Right ventricle myocardium superior (tissue), 1 donor: ENCODE measurements around the gene SLC26A6. TPM values are rescaled to one million over a fixed set of nuclear protein-coding genes. Genes with fewer than 3 reads are reported as not detected.

Experiments
- ATAC-seq: fragments of 200-7000 bp; cut with Tn5 transposase; one replicate; pipeline ENCODE4 v1.9.1; 2020; ENCODE audit warnings: mild to moderate bottlenecking; ENCODE audit not compliant: poor library complexity
- DNase-seq: peaks from one replicate; pipeline ENCODE4 v3.0.0-alpha.2; 2020
- intact Hi-C: fragments of 100-400 bp; cut with DNase I; formaldehyde crosslinking; loops from one replicate; pipeline ENCODE4 v1.11.2; 2022
- total RNA-seq: library from RNA; stranded (reverse); fragmentation: NEBNext Ultra II Directional; extraction: Animal tissue kit (Norgen Biotek cat#: 25700); gene quantifications from one replicate; pipeline ENCODE4 v1.2.1, GENCODE V29; 2021
- donor health status: DM: no; HTN: yes; CAD: no; lungs with severe emphysema.

SLC26A6 gene
- total RNA-seq, 1 donor from 2014 or later: 10.8 TPM

- intact Hi-C loops: no loop called here
- no peak for ATAC-seq
- no peak for DNase-seq
These were observed 21.2 kb downstream of the SLC26A6 start for GRCh38 chr3:48614044-48614443.

GRCh38 chr3:48612309-48612708, 23.0 kb downstream of the SLC26A6 start:
- intact Hi-C loops: no loop called here
- DNase-seq (no peak), ATAC-seq (no peak)

- DNase-seq: peak; percentile 96
- peak; percentile 99 for ATAC-seq
- intact Hi-C loops: loop anchor here (5.0 kb wide), 1 partner anchor 47 kb away; the partner anchor contains the start of gene UCN2
These were observed 25.9 kb downstream of the SLC26A6 start, which contains the start of gene UQCRC1 for GRCh38 chr3:48609088-48610005. UQCRC1 (minus strand) TSS chr3:48609646; CDS start chr3:48609620, 26 bp downstream.

- ATAC-seq (no peak), DNase-seq (no peak)
- intact Hi-C loops: loop anchor here (5.0 kb wide), 1 partner anchor 45 kb away; the partner anchor contains the start of gene UCN2
These were observed 27.7 kb downstream of the SLC26A6 start for GRCh38 chr3:48607519-48607918.

DNA sequence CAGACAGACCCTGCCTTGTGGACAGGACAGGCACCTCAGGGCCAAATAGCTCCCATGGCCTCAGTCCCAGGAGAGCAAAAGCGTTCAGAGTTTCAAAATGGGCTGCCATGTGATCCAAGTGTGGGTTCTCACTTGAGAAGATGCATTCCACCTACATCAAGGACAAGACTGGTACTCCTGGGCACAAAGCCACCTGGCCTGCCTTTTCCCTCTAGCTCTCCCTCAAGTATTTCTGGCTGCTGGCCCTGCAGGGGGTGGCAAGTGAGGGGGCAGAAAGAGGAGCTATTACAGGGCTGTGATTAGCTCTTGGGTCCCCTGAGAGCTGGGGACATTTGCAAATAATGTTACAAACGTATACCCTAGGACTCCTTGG, 33.7 kb downstream of the SLC26A6 start:
- intact Hi-C loops: no loop called here
- DNase-seq (peak; percentile 88), ATAC-seq (peak; percentile 51)

- DNase-seq (no peak), ATAC-seq (no peak)
- intact Hi-C loops: no loop called here
These were observed 34.3 kb downstream of the SLC26A6 start for GRCh38 chr3:48600711-48601621.

GRCh38 chr3:48599509-48600285, 35.6 kb downstream of the SLC26A6 start:
- intact Hi-C loops: no loop called here
- DNase-seq (no peak), ATAC-seq (no peak)

- DNase-seq: no peak
- intact Hi-C loops: no loop called here
- no peak for ATAC-seq
These were observed 36.2 kb downstream of the SLC26A6 start for GRCh38 chr3:48599077-48599501.

DNA sequence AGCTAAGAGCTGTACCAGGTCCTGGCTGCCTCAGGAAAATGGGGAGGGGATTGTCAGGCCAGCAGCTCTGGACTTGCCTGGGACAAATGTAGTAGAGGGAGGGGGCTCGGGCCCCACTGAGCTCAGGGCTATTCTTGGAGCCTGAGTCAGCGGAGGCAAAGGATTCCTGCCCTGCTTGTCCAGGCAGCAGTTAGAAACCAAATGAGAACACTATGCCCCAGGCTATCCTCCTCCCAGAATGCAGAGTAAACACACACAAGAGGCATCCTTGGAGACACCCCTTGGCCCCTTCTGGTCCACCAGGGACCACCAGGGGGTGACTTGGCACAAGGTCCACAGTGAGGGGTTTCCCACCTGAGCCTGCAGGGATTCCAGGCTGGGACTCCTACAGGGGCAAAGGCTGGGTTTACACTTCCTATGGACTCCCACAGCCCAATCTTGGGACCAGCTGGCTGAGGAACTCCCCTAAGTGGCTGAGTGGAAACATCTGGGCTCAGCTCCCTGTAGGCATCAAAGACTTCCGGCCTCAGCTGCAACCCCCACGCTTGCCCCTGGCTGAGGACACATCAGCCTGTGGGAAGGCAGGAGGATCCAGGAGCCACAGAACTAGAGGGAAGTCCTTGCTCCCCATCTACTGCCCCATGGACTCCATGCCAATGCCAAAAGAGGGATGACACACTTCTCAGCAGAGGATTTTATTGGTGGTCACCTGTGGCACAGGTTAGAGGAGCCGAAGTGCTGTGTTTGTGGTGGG, 36.8 kb downstream of the SLC26A6 start:
- intact Hi-C loops: no loop called here
- peak; percentile 71 for DNase-seq
- ATAC-seq: peak; percentile 73

- ATAC-seq (peak; percentile 9), DNase-seq (no peak)
- intact Hi-C loops: no loop called here
These were observed 37.9 kb downstream of the SLC26A6 start for GRCh38 chr3:48597408-48597800.

DNA sequence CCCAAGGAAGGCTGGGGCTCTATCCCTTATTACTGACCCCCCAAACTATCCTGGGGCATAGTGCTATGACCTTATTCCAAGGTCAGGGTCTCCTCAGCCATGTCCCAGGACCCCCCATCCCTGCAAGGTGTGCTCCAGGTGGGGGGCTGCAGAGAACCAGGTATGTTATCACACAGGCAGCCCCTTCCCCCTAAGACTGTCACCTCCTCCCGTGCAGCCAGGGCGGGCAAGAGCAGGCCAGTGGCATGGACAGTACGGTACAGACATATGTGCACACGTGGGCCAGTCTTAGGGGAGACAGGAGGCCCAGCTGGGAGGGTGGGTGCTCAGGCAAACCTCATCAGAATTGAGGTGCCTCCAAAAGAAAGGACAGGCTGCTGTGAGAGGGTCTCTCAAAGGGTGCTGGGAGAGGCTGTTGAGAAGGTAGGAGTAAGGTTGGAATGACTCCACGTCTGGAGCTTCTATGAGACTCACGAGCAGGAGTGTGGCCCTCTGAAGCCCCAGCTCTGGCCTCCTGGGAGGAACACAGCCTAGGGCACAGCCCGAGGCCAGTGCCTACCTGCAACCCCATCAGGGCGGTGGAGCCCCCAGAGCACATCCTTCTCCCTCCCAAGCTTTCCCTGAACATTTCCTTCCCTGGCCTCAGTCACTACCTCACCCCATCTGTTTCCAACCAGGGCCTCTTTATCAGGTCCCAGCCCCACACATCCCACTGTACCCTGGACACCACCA, 38.4 kb downstream of the SLC26A6 start:
- ATAC-seq (no peak), DNase-seq (no peak)
- intact Hi-C loops: no loop called here

DNA sequence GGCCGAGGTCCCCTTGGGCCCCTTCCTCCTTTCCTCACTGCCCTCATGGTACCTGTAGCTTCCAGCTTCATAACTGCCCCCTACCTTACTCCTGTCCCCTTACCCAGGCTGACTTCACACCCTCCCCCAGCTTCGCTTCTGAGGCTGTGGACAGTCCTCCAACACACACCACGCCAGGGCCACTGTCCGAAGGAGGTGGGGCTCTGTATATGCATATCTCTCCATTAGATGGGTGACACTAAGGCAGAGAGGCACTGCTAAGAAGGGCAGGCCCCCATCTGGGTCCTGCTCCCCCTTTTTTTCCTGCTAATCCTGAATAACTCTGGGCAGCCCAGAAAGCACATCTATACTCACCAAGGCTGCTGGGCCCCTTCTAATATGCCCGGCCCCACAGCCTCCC, 39.1 kb downstream of the SLC26A6 start:
- intact Hi-C loops: no loop called here
- ATAC-seq (no peak), DNase-seq (no peak)

DNA sequence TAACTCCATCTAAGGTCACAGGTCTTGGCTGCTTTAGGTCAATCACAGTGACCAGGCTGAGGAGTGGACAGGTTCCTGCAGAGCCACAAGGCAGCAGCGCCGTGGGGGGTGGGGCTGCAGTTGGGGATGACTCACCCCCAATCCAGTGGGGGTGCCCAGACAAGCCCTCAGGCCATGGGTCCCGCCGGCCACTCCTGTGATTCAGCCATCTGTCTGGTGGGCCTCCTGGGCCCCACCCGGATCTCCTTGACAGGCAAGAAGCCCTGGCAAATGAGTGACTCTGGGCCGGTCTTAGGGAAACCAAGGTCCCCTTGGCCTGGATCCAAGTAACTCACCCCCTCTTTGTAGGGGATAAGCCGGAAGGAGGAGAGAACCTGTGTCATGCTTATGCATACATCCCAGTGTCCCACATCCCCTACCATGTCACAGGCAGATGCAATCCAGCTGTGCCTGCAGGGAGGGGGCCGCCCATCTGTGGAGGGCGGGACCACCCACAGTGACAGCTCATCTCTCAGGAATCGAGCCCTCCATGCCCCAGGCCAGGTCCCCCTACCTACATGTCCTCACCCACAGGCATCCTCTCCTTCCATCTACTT, 39.6 kb downstream of the SLC26A6 start:
- intact Hi-C loops: no loop called here

GRCh38 chr3:48595075-48595525, 40.2 kb downstream of the SLC26A6 start, which contains the start of gene COL7A1:
COL7A1 (minus strand) TSS chr3:48595329; CDS start chr3:48595159, 170 bp downstream.
- ATAC-seq: no peak
- DNase-seq: no peak
- intact Hi-C loops: no loop called here

More for the DNA sequence above, 39.6 kb downstream of the SLC26A6 start:
- no peak for ATAC-seq
- DNase-seq: peak; percentile 57

DNA sequence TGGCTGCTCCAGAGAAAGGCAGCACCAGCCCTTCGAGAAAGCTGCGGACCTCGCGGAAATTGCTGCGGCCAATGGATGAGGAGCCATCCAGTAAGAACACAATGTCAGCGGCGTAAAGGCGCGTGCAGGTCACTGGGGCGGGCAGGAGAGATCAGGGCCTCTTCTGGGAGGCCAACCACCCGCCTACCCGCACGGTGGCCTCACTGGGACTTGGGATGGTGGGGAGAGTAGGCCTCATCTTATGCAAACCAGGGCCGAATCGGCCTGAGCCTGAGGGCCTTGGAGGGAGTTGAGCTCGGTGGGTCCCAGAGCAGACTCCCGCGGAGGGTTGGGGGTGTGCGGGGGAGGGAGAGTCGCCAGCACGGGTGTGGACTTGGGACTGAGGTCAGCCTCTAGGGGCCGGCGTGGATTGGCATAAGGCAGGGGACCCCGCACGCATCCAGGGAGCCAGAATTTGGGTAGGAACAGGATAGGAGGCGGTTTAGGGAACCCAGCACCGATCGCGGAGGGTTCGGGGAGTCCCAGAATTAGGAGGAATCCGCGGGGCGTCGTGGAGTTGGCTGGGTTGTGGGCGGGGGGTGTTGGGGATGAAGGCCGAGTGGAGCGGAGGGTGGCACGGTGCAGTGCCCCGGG, 40.7 kb downstream of the SLC26A6 start:
- no peak for DNase-seq
- ATAC-seq: no peak
- intact Hi-C loops: no loop called here

- ATAC-seq (no peak), DNase-seq (no peak)
- intact Hi-C loops: no loop called here
These were observed 41.9 kb downstream of the SLC26A6 start for GRCh38 chr3:48593337-48593736.
